Prostate gland (tissue), 2 donors: ENCODE measurements around the gene WDTC1.

ENCODE experiments used
- POLR2A ChIP-seq: fragments of 450-650 bp; IDR thresholded peaks from one replicate; pipeline ENCODE4 v1.6.1; 2016; ENCODE audit warnings: antibody characterized with exemption, mild to moderate bottlenecking
- POLR2AphosphoS5 ChIP-seq: sonication (generic); formaldehyde crosslinking; IDR thresholded peaks from one replicate; pipeline ENCODE4 v1.6.1; 2017; ENCODE audit warnings: antibody characterized with exemption
- TF ChIP-seq, protein P1 (sequence below), 4 experiments: fragments of 200-600 bp in 2 of 4; fragments of 450-650 bp in 2 of 4; sonication (generic) in 2 of 4; IDR thresholded peaks; 1 replicate in 3 of 4; 2 replicates in 1 of 4; pipeline ENCODE4 v1.5.1; 2016 to 2019; ENCODE audit warnings: antibody characterized with exemption in 4 of 4, mild to moderate bottlenecking in 2 of 4, moderate library complexity in 2 of 4

DNA sequence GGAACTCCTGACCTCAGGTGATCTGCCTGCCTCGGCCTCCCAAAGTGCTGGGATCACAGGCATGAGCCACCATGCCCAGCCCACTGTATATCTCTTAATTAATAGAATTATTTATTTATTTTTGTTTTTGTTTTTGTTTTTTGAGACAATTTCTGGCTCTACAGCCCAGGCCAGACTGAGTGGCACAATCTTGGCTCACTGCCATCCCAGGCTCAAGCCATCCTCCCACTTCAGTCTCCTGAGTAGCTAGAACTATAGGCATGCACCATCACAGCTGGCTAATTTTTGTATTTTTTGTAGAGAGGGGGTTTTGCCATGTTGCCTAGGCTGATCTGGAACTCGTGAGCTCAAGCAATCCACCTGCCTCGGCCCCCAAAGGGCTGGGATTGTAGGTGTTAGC lies 15.7 kb upstream of the WDTC1 start:
- TF ChIP-seq, protein P1, sequence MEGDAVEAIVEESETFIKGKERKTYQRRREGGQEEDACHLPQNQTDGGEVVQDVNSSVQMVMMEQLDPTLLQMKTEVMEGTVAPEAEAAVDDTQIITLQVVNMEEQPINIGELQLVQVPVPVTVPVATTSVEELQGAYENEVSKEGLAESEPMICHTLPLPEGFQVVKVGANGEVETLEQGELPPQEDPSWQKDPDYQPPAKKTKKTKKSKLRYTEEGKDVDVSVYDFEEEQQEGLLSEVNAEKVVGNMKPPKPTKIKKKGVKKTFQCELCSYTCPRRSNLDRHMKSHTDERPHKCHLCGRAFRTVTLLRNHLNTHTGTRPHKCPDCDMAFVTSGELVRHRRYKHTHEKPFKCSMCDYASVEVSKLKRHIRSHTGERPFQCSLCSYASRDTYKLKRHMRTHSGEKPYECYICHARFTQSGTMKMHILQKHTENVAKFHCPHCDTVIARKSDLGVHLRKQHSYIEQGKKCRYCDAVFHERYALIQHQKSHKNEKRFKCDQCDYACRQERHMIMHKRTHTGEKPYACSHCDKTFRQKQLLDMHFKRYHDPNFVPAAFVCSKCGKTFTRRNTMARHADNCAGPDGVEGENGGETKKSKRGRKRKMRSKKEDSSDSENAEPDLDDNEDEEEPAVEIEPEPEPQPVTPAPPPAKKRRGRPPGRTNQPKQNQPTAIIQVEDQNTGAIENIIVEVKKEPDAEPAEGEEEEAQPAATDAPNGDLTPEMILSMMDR (IDR thresholded peaks at IDR 0.05), result no peak
- TF ChIP-seq POLR2A, result no peak
- TF ChIP-seq POLR2AphosphoS5, result no peak
